ENCODE results near the gene DNAH9. TPM values are rescaled to one million over a fixed set of nuclear protein-coding genes. Genes with fewer than 3 reads are reported as not detected.

The DNAH9 gene
- total RNA-seq, 1 donor from 2014 or later, result 0.96 TPM

- no peak overlapping the region for H3K27ac Mint-ChIP-seq
- no peak overlapping the region for H3K4me3 Mint-ChIP-seq
- no peaks in the 10 kb centered on the region for H3K36me3 Mint-ChIP-seq
- TF ChIP-seq CTCF (IDR thresholded peaks at IDR 0.05; ENCODE audit: unreplicated experiment), result no peak
- H3K9me3 Mint-ChIP-seq, result no peaks in the 10 kb centered on the region
- DNase-seq (ENCODE audit: low spot score in 2 of 2, unreplicated experiment in 2 of 2), result no peak
- H3K27me3 Mint-ChIP-seq (ENCODE audit: low read depth), result no peaks in the 10 kb centered on the region
- H3K4me1 Mint-ChIP-seq, result peaks cover 6% of the 10 kb centered on the region
Observed at GRCh38 chr17:11999696-12000095, 401.4 kb downstream of the DNAH9 start.

- Mint-ChIP-seq H3K4me1 (no peaks in the 10 kb centered on the region), H3K27ac (no peak overlapping the region), H3K36me3 (no peaks in the 10 kb centered on the region), H3K9me3 (no peaks in the 10 kb centered on the region), H3K27me3 (ENCODE audit: low read depth) (peaks cover 6% of the 10 kb centered on the region), H3K4me3 (no peak overlapping the region)
- DNase-seq (ENCODE audit: low spot score in 2 of 2, unreplicated experiment in 2 of 2), result no peak
- TF ChIP-seq CTCF (IDR thresholded peaks at IDR 0.05; ENCODE audit: unreplicated experiment), result no peak
Observed at GRCh38 chr17:12007466-12007865, 409.2 kb downstream of the DNAH9 start.
